ENCODE results near the gene FBN2.

DNA sequence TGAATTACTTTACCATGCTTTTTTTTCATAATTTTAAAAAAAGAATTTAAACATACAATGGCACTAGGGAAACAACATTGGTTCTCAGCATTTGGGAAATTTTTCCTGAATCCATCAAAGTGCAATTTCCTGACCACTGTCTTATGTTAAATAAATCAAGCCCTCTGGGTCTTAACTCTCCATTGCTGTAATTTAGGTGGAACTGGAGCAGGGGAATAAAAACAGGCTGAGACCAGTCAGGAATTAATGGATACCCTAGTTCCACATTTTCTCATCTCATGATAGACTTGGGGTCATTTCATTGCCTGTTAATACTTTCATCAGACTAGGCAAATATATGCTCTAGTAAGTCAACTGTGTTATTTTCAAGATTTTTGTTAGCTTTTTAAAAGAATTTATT is 103.1 kb downstream of the FBN2 start:
- TF ChIP-seq CTCF (IDR thresholded peaks at IDR 0.05) = no peak
- no peak for TF ChIP-seq POLR2A (IDR thresholded peaks at IDR 0.05)

All from lower leg skin (tissue), 3 donors.